HG03045 (cell line): Measurements from ENCODE around the gene UACA.

ENCODE experiments used
- ATAC-seq: cut with Tn5 transposase; IDR thresholded peaks from one replicate; pipeline ENCODE4 v1.9.1; 2021; ENCODE audit warnings: mild to moderate bottlenecking, moderate library complexity; ENCODE audit not compliant: unreplicated experiment

UACA gene

GRCh38 chr15:70783610-70784022, 20.3 kb upstream of the UACA start:
- no peak for ATAC-seq

DNA sequence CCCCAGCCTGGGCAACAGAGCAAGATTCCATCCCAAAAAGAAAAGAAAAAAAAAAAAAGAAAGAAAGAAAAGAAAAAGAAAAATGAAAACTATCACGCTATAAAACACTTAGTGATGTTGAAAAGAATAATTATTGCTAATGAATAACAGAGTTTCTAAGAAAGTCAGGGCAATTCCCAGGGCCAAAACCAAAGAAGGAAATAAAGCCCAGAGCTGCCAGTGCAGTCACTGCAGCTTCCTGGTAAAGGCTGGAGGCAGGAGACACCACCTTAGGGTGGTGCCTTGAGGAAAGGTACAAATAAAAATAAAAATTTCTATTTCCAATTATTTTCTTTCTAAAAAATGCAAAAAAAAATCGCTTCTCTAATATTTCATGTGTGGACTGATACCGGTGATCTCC, 19.7 kb upstream of the UACA start:
- ATAC-seq = no peak

GRCh38 chr15:70781236-70781635, 17.9 kb upstream of the UACA start:
- no peak for ATAC-seq

GRCh38 chr15:70778258-70779076, 15.1 kb upstream of the UACA start:
- ATAC-seq = no peak

GRCh38 chr15:70777170-70777926, 14.0 kb upstream of the UACA start:
- ATAC-seq = no peak

GRCh38 chr15:70775160-70775559, 11.8 kb upstream of the UACA start:
- no peak for ATAC-seq

DNA sequence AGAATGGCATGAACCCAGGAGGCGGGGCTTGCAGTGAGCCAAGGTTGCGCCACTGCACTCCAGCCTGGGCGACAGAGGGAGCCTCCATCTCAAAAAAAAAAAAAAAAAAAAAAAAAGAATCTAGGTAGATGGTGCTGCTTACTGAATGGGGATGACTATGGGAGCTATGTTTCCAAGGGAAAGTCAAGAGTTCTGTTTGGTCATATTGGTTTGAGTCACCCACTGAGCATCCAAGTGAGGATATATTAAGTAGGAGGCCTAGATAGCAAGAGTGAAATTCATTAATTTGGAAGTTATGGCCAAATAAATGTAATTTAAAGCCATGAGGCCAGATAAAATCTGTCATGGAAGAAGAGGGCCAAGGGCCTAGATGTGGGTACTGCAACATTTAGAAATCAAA, 9.0 kb upstream of the UACA start:
- no peak for ATAC-seq

DNA sequence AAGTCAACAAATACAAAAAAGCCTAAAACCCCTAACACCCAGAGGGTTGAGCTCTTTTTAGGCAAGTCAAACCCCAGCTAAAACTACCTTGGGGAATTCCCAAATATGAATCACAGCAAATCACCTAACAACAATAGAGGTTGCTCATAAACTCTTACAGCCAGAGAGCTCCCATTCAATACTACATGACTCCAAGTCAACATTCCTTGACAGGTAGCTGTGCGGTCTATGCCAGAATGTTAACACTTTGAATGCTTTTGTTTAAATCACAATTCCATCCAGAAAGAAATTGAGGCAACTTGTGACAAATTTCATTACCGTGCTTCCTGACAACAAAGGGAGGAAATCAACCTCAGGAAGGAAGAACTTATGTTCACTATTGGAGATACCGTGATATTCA, 7.5 kb upstream of the UACA start:
- ATAC-seq = no peak

DNA sequence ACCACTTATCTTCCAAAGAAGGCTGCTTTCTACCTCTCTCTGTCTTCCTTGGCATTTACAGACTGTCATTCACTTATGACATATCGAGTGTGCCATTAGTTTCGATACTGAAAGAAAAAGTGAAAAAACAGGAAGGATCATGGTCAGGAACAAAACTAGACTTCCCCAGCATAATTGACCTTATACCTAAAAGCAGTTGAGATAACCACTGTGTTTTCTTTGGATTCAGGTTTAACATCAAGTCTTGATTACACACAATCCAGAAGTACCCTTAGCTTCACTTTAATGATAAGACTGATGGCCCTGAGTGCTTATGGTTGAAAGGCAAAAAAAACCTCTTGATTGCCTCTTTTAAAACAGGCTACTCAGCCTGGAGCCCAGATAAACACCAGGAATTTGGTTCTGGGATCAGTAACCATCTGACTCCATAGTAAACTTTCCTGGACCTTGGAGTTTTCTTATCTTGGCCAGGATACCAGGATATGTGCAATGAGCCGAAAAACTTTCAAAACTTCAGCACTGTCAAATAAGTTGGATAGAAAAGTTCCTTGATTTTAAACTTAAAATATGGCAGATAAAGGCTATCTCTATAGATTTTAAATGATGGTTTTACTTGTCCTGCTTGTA, 5.0 kb upstream of the UACA start:
- ATAC-seq = no peak

DNA sequence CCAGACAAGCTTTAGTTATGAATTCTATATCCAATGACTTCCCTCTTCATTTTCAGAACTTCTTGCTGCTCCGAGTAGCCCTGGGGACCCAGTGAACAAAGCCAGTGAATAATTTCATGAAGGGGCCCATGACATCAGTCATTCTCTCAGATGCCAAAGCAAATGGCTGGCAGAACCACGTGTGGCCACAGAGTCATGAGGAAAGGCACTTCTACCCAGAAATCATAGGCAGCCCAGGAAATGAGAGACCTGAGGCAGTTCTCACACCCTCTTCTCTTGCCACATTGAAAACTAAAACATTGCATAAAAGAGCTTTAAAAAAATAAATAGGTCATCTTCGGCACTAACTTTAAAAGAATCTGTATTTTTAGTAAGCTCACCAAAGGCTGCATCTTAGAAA, 4.3 kb upstream of the UACA start:
- ATAC-seq = no peak

DNA sequence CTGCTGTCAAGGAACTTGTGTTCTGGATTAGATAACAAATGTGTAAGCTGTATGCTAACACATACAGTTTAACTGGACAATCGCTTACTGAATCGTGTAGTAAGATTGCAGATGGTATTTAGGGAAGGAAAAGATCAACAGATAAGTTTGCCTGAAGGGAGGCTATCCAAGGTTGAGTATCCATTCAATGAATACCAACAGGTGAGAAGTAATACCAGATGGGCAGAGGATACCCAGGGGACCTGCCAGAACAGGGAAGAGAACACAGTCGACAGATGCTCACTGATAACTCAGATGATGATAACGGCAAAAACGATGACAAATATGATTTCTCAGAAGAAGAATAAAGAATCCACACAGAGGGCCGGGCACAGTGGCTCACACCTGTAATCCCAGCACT, 3.2 kb upstream of the UACA start:
- no peak for ATAC-seq

GRCh38 chr15:70765504-70766281, 2.3 kb upstream of the UACA start:
- ATAC-seq = no peak

DNA sequence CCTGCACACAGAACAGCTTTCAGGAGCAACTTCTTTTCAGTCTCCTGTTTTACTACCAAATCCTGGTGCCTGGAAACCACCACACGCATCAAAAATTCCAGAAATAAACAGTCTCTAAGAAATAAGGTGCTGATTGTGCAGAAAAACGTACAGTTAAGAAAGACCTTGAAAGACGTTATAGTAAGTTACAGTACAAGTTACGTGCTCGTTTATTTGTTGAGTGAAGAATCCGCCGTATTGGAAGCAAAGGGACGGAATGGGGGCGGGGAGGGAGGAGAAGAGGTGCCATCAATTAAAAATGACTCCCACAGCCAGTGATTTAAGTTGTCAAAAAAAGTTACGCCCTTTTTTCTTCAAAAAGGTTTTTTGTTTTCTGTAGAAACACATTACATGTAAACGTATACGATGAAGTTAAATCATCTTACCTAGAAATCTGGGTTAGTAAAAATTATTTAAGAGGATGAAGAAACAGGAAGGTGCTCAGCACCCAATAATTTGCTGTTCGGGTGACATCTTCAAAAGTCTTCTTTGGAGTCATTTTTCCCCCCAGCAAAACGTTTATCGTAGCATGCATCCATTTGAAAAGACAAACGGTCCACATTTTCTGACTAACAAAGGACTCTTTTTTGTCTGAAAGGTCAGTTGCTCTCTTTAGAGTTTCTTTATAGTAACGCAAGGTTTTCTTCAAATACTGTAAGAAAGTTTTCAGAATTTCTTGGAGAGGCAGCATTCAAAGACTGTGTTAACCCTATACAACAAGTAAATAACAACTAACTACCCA, 782 bp upstream of the UACA start:
- ATAC-seq = no peak

DNA sequence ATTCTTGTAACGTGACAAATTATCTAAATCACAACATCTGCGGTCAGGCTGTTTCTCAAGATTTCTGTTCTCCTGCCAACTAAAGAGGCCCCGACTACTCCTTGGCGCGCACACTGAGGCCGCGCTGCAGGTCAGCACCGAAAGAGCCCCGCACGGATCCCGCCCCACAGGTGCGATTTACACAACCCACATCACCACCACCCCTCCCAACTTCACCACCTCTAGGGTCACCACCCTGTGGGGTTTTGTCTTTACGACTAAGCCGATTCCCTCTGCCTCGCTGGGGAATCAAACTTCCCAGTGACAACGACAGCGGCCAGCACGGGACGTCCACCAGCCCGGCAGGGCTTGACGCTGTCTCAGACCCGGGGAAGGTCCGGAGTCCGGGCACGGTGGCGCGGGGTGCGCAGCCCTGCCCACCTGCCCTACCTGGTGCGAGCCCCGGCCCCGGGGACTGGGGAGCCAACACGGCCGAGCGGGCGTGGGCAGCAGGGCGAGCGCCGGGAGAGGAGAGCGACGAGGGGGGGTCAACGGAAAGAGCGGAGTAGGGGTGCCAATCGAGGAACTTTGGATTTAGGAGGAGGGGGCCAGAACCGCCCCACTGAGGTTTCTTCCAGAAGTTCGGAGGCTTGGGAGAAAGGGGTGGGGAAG, 764 bp downstream of the UACA start:
- peak; percentile 26 for ATAC-seq

GRCh38 chr15:70761931-70762468, 1.4 kb downstream of the UACA start:
- no peak for ATAC-seq

DNA sequence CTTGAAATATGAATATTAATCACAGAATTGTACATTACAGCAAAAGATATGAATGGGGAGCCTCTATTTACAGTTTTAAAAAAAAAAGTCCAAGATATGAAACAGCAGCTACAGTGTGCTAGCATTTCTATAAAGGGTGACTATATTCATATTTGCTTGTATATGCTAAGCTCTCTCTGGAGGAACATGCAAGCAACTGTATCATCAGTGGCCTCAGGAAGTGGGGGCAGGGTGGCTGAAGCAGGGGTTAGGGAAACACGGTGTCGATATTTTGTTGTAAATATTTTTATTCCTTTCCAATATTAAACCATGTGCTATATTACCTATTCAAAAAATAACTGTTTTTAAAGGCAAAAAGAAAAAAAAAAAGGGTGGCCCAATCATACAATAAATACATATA, 2.3 kb downstream of the UACA start:
- no peak for ATAC-seq

GRCh38 chr15:70758790-70759462, 4.4 kb downstream of the UACA start:
- ATAC-seq = no peak

- no peak for ATAC-seq
Measured at GRCh38 chr15:70757627-70758026, 5.7 kb downstream of the UACA start.

GRCh38 chr15:70754862-70755261, 8.5 kb downstream of the UACA start:
- no peak for ATAC-seq
